ENCODE data around the gene POLD1. TPM values are rescaled to one million over a fixed set of nuclear protein-coding genes. Genes with fewer than 3 reads are reported as not detected.

Gene POLD1
- total and polyA plus RNA-seq, 2 donors (not counting 3 experiments of a cell fraction or from before 2014, with no cell fraction given): 40.9 to 63.9 TPM

- H3K4me1 ChIP-seq (ENCODE audit: control insufficient read depth, extremely low read depth, insufficient read depth, low read length): no peaks in the 10 kb centered on the region
- H3K79me2 ChIP-seq (ENCODE audit: control insufficient read depth, insufficient read depth, low read length): no peaks in the 10 kb centered on the region
- no peaks in the 10 kb centered on the region for H3K9me3 ChIP-seq (replicated peaks; ENCODE audit: control insufficient read depth, insufficient read depth, low read length)
- no peak for TF ChIP-seq POLR2A (IDR thresholded peaks at IDR 0.05; ENCODE audit: low read depth, low read length)
- TF ChIP-seq FOS (IDR thresholded peaks at IDR 0.05; ENCODE audit: borderline replicate concordance, insufficient read depth, low read length): no peak
- ChIA-PET POLR2A (interaction anchor here (0.6 kb wide), 1 partner anchor 39 kb away, joined by 5 read pairs; no protein-coding TSS in a partner anchor), CTCF (no interaction called here)
- peaks cover 15 to 21% of the 10 kb centered on the region in 2 experiments for H3K27me3 ChIP-seq (ENCODE audit: control insufficient read depth in 2 of 2, insufficient read depth in 2 of 2, low read length in 2 of 2)
- H4K20me1 ChIP-seq (replicated peaks; ENCODE audit: control insufficient read depth, extremely low read depth, insufficient read depth, low read length): no peaks in the 10 kb centered on the region
- H3K4me3 ChIP-seq (replicated peaks in 1 of 3; ENCODE audit: insufficient read depth in 1 of 3, low read depth in 1 of 3, low read length in 3 of 3): no peak within 1 kb of the TSS
- FAIRE-seq: no peak
- dilution Hi-C loops (cut with MboI; ENCODE audit: extremely low pct_ligation_motif_present, low sequenced_read_pairs): no loop called here
- no peak for DNase-seq (ENCODE audit: low read depth, low spot score)
- H3K9me1 ChIP-seq (replicated peaks; ENCODE audit: control insufficient read depth, extremely low read depth, insufficient read depth, low read length): no peaks in the 10 kb centered on the region
- intact Hi-C loops (cut with micrococcal nuclease): no loop called here
- no peak within 1 kb of the TSS for H2AFZ ChIP-seq (ENCODE audit: low read depth, low read length)
- BruUV-seq (replicated peaks): no TSS peak
- no peak within 1 kb of the TSS for H3K9ac ChIP-seq (replicated peaks; ENCODE audit: extremely low read depth, insufficient read depth, low read length)
- H3K27ac ChIP-seq (ENCODE audit: insufficient read depth, low read depth, low read length): no peak within 1 kb of the TSS
- H3K4me2 ChIP-seq (ENCODE audit: insufficient read depth, low read length): no peak within 1 kb of the TSS
- H3K36me3 ChIP-seq (ENCODE audit: control insufficient read depth in 2 of 2, extremely low read depth in 1 of 2, insufficient read depth in 2 of 2, low read length in 2 of 2): peaks cover 0 to 3% of the 10 kb centered on the region in 2 experiments
Measured at GRCh38 chr19:50418176-50419021, 34.3 kb downstream of the POLD1 start, which contains the start of gene SPIB. Gene SPIB (plus strand): TSS chr19:50418938. CDS start chr19:50418963, 25 bp downstream.

- Histone ChIP-seq H3K27me3 (ENCODE audit: control insufficient read depth in 2 of 2, insufficient read depth in 2 of 2, low read length in 2 of 2) (peaks cover 15 to 21% of the 10 kb centered on the region in 2 experiments), H3K4me3 (replicated peaks in 1 of 3; ENCODE audit: insufficient read depth in 1 of 3, low read depth in 1 of 3, low read length in 3 of 3) (no peak overlapping the region), H3K27ac (ENCODE audit: insufficient read depth, low read depth, low read length) (no peak overlapping the region), H3K4me2 (ENCODE audit: insufficient read depth, low read length) (no peak overlapping the region), H3K9me3 (replicated peaks; ENCODE audit: control insufficient read depth, insufficient read depth, low read length) (no peaks in the 10 kb centered on the region), H3K9me1 (replicated peaks; ENCODE audit: control insufficient read depth, extremely low read depth, insufficient read depth, low read length) (no peaks in the 10 kb centered on the region), H4K20me1 (replicated peaks; ENCODE audit: control insufficient read depth, extremely low read depth, insufficient read depth, low read length) (no peaks in the 10 kb centered on the region), H3K79me2 (ENCODE audit: control insufficient read depth, insufficient read depth, low read length) (no peaks in the 10 kb centered on the region), H2AFZ (ENCODE audit: low read depth, low read length) (no peak overlapping the region), H3K4me1 (ENCODE audit: control insufficient read depth, extremely low read depth, insufficient read depth, low read length) (no peaks in the 10 kb centered on the region), H3K9ac (replicated peaks; ENCODE audit: extremely low read depth, insufficient read depth, low read length) (no peak overlapping the region), H3K36me3 (ENCODE audit: control insufficient read depth in 2 of 2, extremely low read depth in 1 of 2, insufficient read depth in 2 of 2, low read length in 2 of 2) (no peaks in the 10 kb centered on the region)
- DNase-seq (ENCODE audit: low read depth, low spot score) (no peak), FAIRE-seq (no peak)
- CTCF ChIA-PET: no interaction called here
- POLR2A ChIA-PET: no interaction called here
- intact Hi-C loops (cut with micrococcal nuclease): no loop called here
- dilution Hi-C loops (cut with MboI; ENCODE audit: extremely low pct_ligation_motif_present, low sequenced_read_pairs): no loop called here
- TF ChIP-seq CTCF (IDR thresholded peaks at IDR 0.05; ENCODE audit: extremely low read depth in 1 of 2, insufficient read depth in 1 of 2, low read depth in 1 of 2, low read length in 2 of 2): no peak
- no peak for TF ChIP-seq MYC (IDR thresholded peaks at IDR 0.05; ENCODE audit: low read depth, low read length)
- TF ChIP-seq EZH2 (IDR thresholded peaks at IDR 0.05; ENCODE audit: borderline replicate concordance, low read depth, low read length, severe bottlenecking): peak; percentile 85
- BruUV-seq (replicated peaks): no TSS peak
Measured at GRCh38 chr19:50419022-50419579, 35.0 kb downstream of the POLD1 start.
